Activated naive CD4-positive, alpha-beta T cell treated with anti-CD3 and anti-CD28 coated beads, Interleukin-2, amount 10 ng/mL, durations not matched to agents 7 days and 5 days (primary cell): ENCODE measurements around the gene PLEKHA8.

Experiments used
- CTCF ChIA-PET: fragments of 350-600 bp; sonication (Branson Sonifier 250); formaldehyde crosslinking; loops from one replicate; lab custom pipeline; 2021; ENCODE audit warnings: antibody characterized with exemption; lab: Charles Lee
- DNase-seq: peaks from one replicate; pipeline ENCODE4 v3.0.0-alpha.2; 2020
- H3K27ac Mint-ChIP-seq: one replicate; pipeline ENCODE4 v1.8.0; 2021; ENCODE audit warnings: mild to moderate bottlenecking, moderate library complexity, mixed read lengths
- H3K27me3 Mint-ChIP-seq: one replicate; pipeline ENCODE4 v1.8.0; 2021; ENCODE audit warnings: mild to moderate bottlenecking, mixed read lengths
- H3K36me3 Mint-ChIP-seq: one replicate; pipeline ENCODE4 v1.8.0; 2021; ENCODE audit warnings: mixed read lengths
- H3K4me1 Mint-ChIP-seq: one replicate; pipeline ENCODE4 v1.8.0; 2021; ENCODE audit warnings: mixed read lengths
- H3K4me3 Mint-ChIP-seq: one replicate; pipeline ENCODE4 v1.8.0; 2021; ENCODE audit warnings: mild to moderate bottlenecking, moderate library complexity, mixed read lengths
- H3K9me3 Mint-ChIP-seq: one replicate; pipeline ENCODE4 v1.8.0; 2021; ENCODE audit warnings: mixed read lengths

PLEKHA8 gene

GRCh38 chr7:30144657-30145306 is 116.6 kb downstream of the PLEKHA8 start:
- Mint-ChIP-seq H3K36me3 (no peaks in the 10 kb centered on the region), H3K9me3 (no peaks in the 10 kb centered on the region), H3K4me1 (no peaks in the 10 kb centered on the region), H3K27ac (no peak overlapping the region), H3K27me3 (peaks cover 3% of the 10 kb centered on the region), H3K4me3 (no peak overlapping the region)
- CTCF ChIA-PET, result no interaction called here
- DNase-seq, result no peak

- Mint-ChIP-seq H3K4me1 (peaks cover 2% of the 10 kb centered on the region), H3K27me3 (peaks cover 3% of the 10 kb centered on the region), H3K4me3 (no peak overlapping the region), H3K27ac (no peak overlapping the region), H3K9me3 (no peaks in the 10 kb centered on the region), H3K36me3 (no peaks in the 10 kb centered on the region)
- no peak for DNase-seq
- CTCF ChIA-PET, result no interaction called here
These were observed 117.3 kb downstream of the PLEKHA8 start for GRCh38 chr7:30145426-30145970.

- no peak overlapping the region for H3K4me3 Mint-ChIP-seq
- H3K4me1 Mint-ChIP-seq, result peaks cover 2% of the 10 kb centered on the region
- no peaks in the 10 kb centered on the region for H3K9me3 Mint-ChIP-seq
- CTCF ChIA-PET, result interaction anchor here (1.4 kb wide), 1 partner anchor 137 kb away, joined by 3 read pairs; no protein-coding TSS in a partner anchor
- peaks cover 3% of the 10 kb centered on the region for H3K27me3 Mint-ChIP-seq
- DNase-seq, result no peak
- H3K36me3 Mint-ChIP-seq, result no peaks in the 10 kb centered on the region
- no peak overlapping the region for H3K27ac Mint-ChIP-seq
These were observed 118.0 kb downstream of the PLEKHA8 start for GRCh38 chr7:30146127-30146612.

- H3K4me1 Mint-ChIP-seq, result peaks cover 2% of the 10 kb centered on the region
- H3K9me3 Mint-ChIP-seq, result no peaks in the 10 kb centered on the region
- no peaks in the 10 kb centered on the region for H3K36me3 Mint-ChIP-seq
- no peak overlapping the region for H3K27ac Mint-ChIP-seq
- no peak overlapping the region for H3K4me3 Mint-ChIP-seq
- CTCF ChIA-PET, result interaction anchor here (1.4 kb wide), 2 partner anchors 13 to 136 kb away, joined by 3 read pairs; no protein-coding TSS in a partner anchor
- no peak for DNase-seq
- H3K27me3 Mint-ChIP-seq, result peaks cover 3% of the 10 kb centered on the region
These were observed 119.0 kb downstream of the PLEKHA8 start for GRCh38 chr7:30147223-30147622.

GRCh38 chr7:30147785-30148184 is 119.6 kb downstream of the PLEKHA8 start:
- no peaks in the 10 kb centered on the region for H3K36me3 Mint-ChIP-seq
- no peaks in the 10 kb centered on the region for H3K9me3 Mint-ChIP-seq
- DNase-seq, result no peak
- H3K27me3 Mint-ChIP-seq, result peaks cover 3% of the 10 kb centered on the region
- no peak overlapping the region for H3K27ac Mint-ChIP-seq
- no peak overlapping the region for H3K4me3 Mint-ChIP-seq
- CTCF ChIA-PET, result interaction anchor here (1.4 kb wide), 1 partner anchor 12 kb away, joined by 3 read pairs; no protein-coding TSS in a partner anchor
- peaks cover 2% of the 10 kb centered on the region for H3K4me1 Mint-ChIP-seq

GRCh38 chr7:30148426-30148825 is 120.2 kb downstream of the PLEKHA8 start:
- no peak overlapping the region for H3K27ac Mint-ChIP-seq

GRCh38 chr7:30148951-30149459 is 120.8 kb downstream of the PLEKHA8 start:
- peaks cover 2% of the 10 kb centered on the region for H3K4me1 Mint-ChIP-seq
- no peaks in the 10 kb centered on the region for H3K9me3 Mint-ChIP-seq
- H3K36me3 Mint-ChIP-seq, result no peaks in the 10 kb centered on the region
- H3K4me3 Mint-ChIP-seq, result peak overlapping the region; percentile 43
- peaks cover 3% of the 10 kb centered on the region for H3K27me3 Mint-ChIP-seq
- CTCF ChIA-PET, result interaction anchor here (1.0 to 1.2 kb wide), 2 partner anchors 13 to 14 kb away, joined by 3 to 4 read pairs; no protein-coding TSS in a partner anchor
- no peak overlapping the region for H3K27ac Mint-ChIP-seq
- peak; percentile 74 for DNase-seq

More at GRCh38 chr7:30148426-30148825, 120.2 kb downstream of the PLEKHA8 start:
- no peaks in the 10 kb centered on the region for H3K36me3 Mint-ChIP-seq
- peaks cover 3% of the 10 kb centered on the region for H3K27me3 Mint-ChIP-seq
- no peak overlapping the region for H3K4me3 Mint-ChIP-seq
- peaks cover 2% of the 10 kb centered on the region for H3K4me1 Mint-ChIP-seq
- H3K9me3 Mint-ChIP-seq, result no peaks in the 10 kb centered on the region
- CTCF ChIA-PET, result interaction anchor here (1.0 to 1.2 kb wide), 2 partner anchors 13 to 15 kb away, joined by 3 to 4 read pairs; no protein-coding TSS in a partner anchor
- no peak for DNase-seq

GRCh38 chr7:30149640-30150272 is 121.5 kb downstream of the PLEKHA8 start:
- Mint-ChIP-seq H3K4me3 (no peak overlapping the region), H3K27me3 (peaks cover 2% of the 10 kb centered on the region), H3K27ac (no peak overlapping the region), H3K36me3 (no peaks in the 10 kb centered on the region), H3K9me3 (no peaks in the 10 kb centered on the region), H3K4me1 (peaks cover 2% of the 10 kb centered on the region)
- DNase-seq, result no peak
- CTCF ChIA-PET, result interaction anchor here (1.0 to 1.2 kb wide), 2 partner anchors 12 to 14 kb away, joined by 3 to 4 read pairs; no protein-coding TSS in a partner anchor

- no peaks in the 10 kb centered on the region for H3K36me3 Mint-ChIP-seq
- peaks cover 7% of the 10 kb centered on the region for H3K4me1 Mint-ChIP-seq
- no peaks in the 10 kb centered on the region for H3K9me3 Mint-ChIP-seq
- no peak overlapping the region for H3K27ac Mint-ChIP-seq
- DNase-seq, result no peak
- H3K27me3 Mint-ChIP-seq, result no peaks in the 10 kb centered on the region
- no peak overlapping the region for H3K4me3 Mint-ChIP-seq
- CTCF ChIA-PET, result no interaction called here
These were observed 122.5 kb downstream of the PLEKHA8 start for GRCh38 chr7:30150711-30151110.

GRCh38 chr7:30154111-30154587 is 125.9 kb downstream of the PLEKHA8 start:
- Mint-ChIP-seq H3K27ac (no peak overlapping the region), H3K36me3 (no peaks in the 10 kb centered on the region), H3K27me3 (no peaks in the 10 kb centered on the region), H3K9me3 (no peaks in the 10 kb centered on the region), H3K4me1 (peaks cover 34% of the 10 kb centered on the region), H3K4me3 (no peak overlapping the region)
- CTCF ChIA-PET, result interaction anchor here (2.0 kb wide), 1 partner anchor 10 kb away, joined by 7 read pairs; no protein-coding TSS in a partner anchor
- DNase-seq, result no peak

GRCh38 chr7:30155481-30155880 is 127.3 kb downstream of the PLEKHA8 start:
- no peaks in the 10 kb centered on the region for H3K36me3 Mint-ChIP-seq
- CTCF ChIA-PET, result no interaction called here
- H3K27me3 Mint-ChIP-seq, result no peaks in the 10 kb centered on the region
- no peak overlapping the region for H3K4me3 Mint-ChIP-seq
- no peak overlapping the region for H3K27ac Mint-ChIP-seq
- H3K4me1 Mint-ChIP-seq, result peaks cover 45% of the 10 kb centered on the region
- no peak for DNase-seq
- no peaks in the 10 kb centered on the region for H3K9me3 Mint-ChIP-seq

- H3K36me3 Mint-ChIP-seq, result no peaks in the 10 kb centered on the region
- no peak overlapping the region for H3K4me3 Mint-ChIP-seq
- H3K9me3 Mint-ChIP-seq, result no peaks in the 10 kb centered on the region
- peak; percentile 69 for DNase-seq
- no peaks in the 10 kb centered on the region for H3K27me3 Mint-ChIP-seq
- H3K4me1 Mint-ChIP-seq, result peaks cover 55% of the 10 kb centered on the region
- H3K27ac Mint-ChIP-seq, result peak overlapping the region; percentile 39
- CTCF ChIA-PET, result no interaction called here
These were observed 129.0 kb downstream of the PLEKHA8 start for GRCh38 chr7:30157204-30157603.

GRCh38 chr7:30159163-30159562 is 131.0 kb downstream of the PLEKHA8 start:
- Mint-ChIP-seq H3K4me1 (peaks cover 73% of the 10 kb centered on the region), H3K9me3 (no peaks in the 10 kb centered on the region), H3K27ac (no peak overlapping the region), H3K27me3 (no peaks in the 10 kb centered on the region), H3K36me3 (no peaks in the 10 kb centered on the region), H3K4me3 (no peak overlapping the region)
- CTCF ChIA-PET, result interaction anchor here (1.0 to 1.2 kb wide), 2 partner anchors 17 to 25 kb away, joined by 3 read pairs; partner anchors contain the start of gene MTURN
- DNase-seq, result no peak

GRCh38 chr7:30159698-30160143 is 131.5 kb downstream of the PLEKHA8 start:
- Mint-ChIP-seq H3K9me3 (no peaks in the 10 kb centered on the region), H3K27ac (no peak overlapping the region), H3K4me3 (no peak overlapping the region), H3K27me3 (peaks cover 3% of the 10 kb centered on the region), H3K36me3 (no peaks in the 10 kb centered on the region), H3K4me1 (peaks cover 78% of the 10 kb centered on the region)
- DNase-seq, result peak; percentile 38
- CTCF ChIA-PET, result interaction anchor here (0.9 to 1.2 kb wide), 3 partner anchors 13 to 25 kb away, joined by 3 read pairs; partner anchors contain the start of gene MTURN
